Thyroid gland (tissue), 4 donors: ENCODE data around the gene SOX30. TPM values are rescaled to one million over a fixed set of nuclear protein-coding genes. Genes with fewer than 3 reads are reported as not detected.

Experiments used
- DNase-seq, 2 donors: peaks; one replicate each; pipeline ENCODE4 v3.0.0-alpha.2; 2019
- H3K27ac ChIP-seq, 3 donors: fragments of 200-600 bp; sonication (generic); 1 replicate in 2 of 3; 2 replicates in 1 of 3; pipeline ENCODE4 v1.5.1; 2016 to 2019; ENCODE audit warnings: mild to moderate bottlenecking in 1 of 3, moderate library complexity in 1 of 3
- H3K27me3 ChIP-seq: fragments of 200-600 bp; sonication (generic); one replicate; pipeline ENCODE4 v1.5.1; 2019
- H3K36me3 ChIP-seq, 2 donors: fragments of 200-600 bp; sonication (generic); one replicate each; pipeline ENCODE4 v1.5.1; 2016 to 2019
- H3K4me1 ChIP-seq, 2 donors: fragments of 200-600 bp; sonication (generic); one replicate each; pipeline ENCODE4 v1.5.1; 2017 to 2019
- H3K4me3 ChIP-seq, 3 donors: fragments of 200-600 bp; sonication (generic); replicated peaks in 1 of 3; 1 replicate in 2 of 3; 2 replicates in 1 of 3; pipeline ENCODE4 v1.5.1; 2016; ENCODE audit warnings: mild to moderate bottlenecking in 1 of 3
- H3K9me3 ChIP-seq: fragments of 200-600 bp; sonication (generic); one replicate; pipeline ENCODE4 v1.5.1; 2017
- CTCF ChIP-seq, 6 experiments: fragments of 200-600 bp in 3 of 6; fragments of 450-650 bp in 3 of 6; sonication (generic) in 3 of 6; IDR thresholded peaks; one replicate each; pipeline ENCODE4 v1.5.1; 2016 to 2019; ENCODE audit warnings: antibody characterized with exemption in 6 of 6, mild to moderate bottlenecking in 2 of 6, inconsistent platforms in 1 of 6, moderate library complexity in 1 of 6
- POLR2A ChIP-seq, 2 donors: fragments of 450-650 bp; IDR thresholded peaks; one replicate each; pipeline ENCODE4 v1.6.1; 2017; ENCODE audit warnings: antibody characterized with exemption in 2 of 2, mild to moderate bottlenecking in 2 of 2, moderate library complexity in 1 of 2
- WGBS, 2 donors: methylation state at CpG; one replicate each; pipeline ENCODE4 v1.1.5; 2017; 5-methylcytosine and 5-hydroxymethylcytosine counted together
- intact Hi-C: fragments of 100-400 bp; cut with DNase I; formaldehyde crosslinking; loops from one replicate; pipeline ENCODE4 v1.15.1; 2023
- total RNA-seq, 4 donors: library from RNA; depleted of rRNA; stranded (reverse); fragments of >200 nt; gene quantifications; one replicate each; pipeline ENCODE4 v1.2.3, GENCODE V29; 2016

The SOX30 gene
- total RNA-seq, 4 donors from 2014 or later = 0.11 to 0.27 TPM; not detected in 2

- TF ChIP-seq POLR2A (IDR thresholded peaks at IDR 0.05) (no peak), CTCF (IDR thresholded peaks at IDR 0.05) (no peak)
- H3K4me1 ChIP-seq = no peaks in the 10 kb centered on the region
- no peak for DNase-seq
- H3K4me3 ChIP-seq = no peak overlapping the region
- H3K9me3 ChIP-seq = no peaks in the 10 kb centered on the region
- no peaks in the 10 kb centered on the region for H3K36me3 ChIP-seq
- no peaks in the 10 kb centered on the region for H3K27me3 ChIP-seq
- H3K27ac ChIP-seq = no peak overlapping the region
- intact Hi-C loops = no loop called here
- WGBS, 2 donors = 82 to 89% methylated on average over 6 of the region's 6 CpGs
Measured at GRCh38 chr5:157593052-157593757, 59.0 kb downstream of the SOX30 start.

- no peak overlapping the region for H3K4me3 ChIP-seq
- WGBS, 2 donors = 66 to 70% methylated on average over 3 of the region's 3 CpGs
- DNase-seq = no peak
- H3K4me1 ChIP-seq = no peaks in the 10 kb centered on the region
- TF ChIP-seq CTCF (IDR thresholded peaks at IDR 0.05) (no peak), POLR2A (IDR thresholded peaks at IDR 0.05) (no peak)
- no peaks in the 10 kb centered on the region for H3K36me3 ChIP-seq
- H3K27me3 ChIP-seq = no peaks in the 10 kb centered on the region
- no peaks in the 10 kb centered on the region for H3K9me3 ChIP-seq
- intact Hi-C loops = no loop called here
- H3K27ac ChIP-seq = no peak overlapping the region
Measured at GRCh38 chr5:157592594-157592993, 59.6 kb downstream of the SOX30 start.

- Histone ChIP-seq H3K4me1 (no peaks in the 10 kb centered on the region), H3K27me3 (no peaks in the 10 kb centered on the region), H3K27ac (no peak overlapping the region), H3K4me3 (no peak overlapping the region), H3K9me3 (no peaks in the 10 kb centered on the region), H3K36me3 (no peaks in the 10 kb centered on the region)
- intact Hi-C loops = no loop called here
- no peak for DNase-seq
- TF ChIP-seq CTCF (IDR thresholded peaks at IDR 0.05) (no peak), POLR2A (IDR thresholded peaks at IDR 0.05) (no peak)
Measured at GRCh38 chr5:157590478-157590877, 61.8 kb downstream of the SOX30 start.

GRCh38 chr5:157584628-157585027, 67.6 kb downstream of the SOX30 start:
- DNase-seq = no peak
- Histone ChIP-seq H3K9me3 (no peaks in the 10 kb centered on the region), H3K4me3 (no peak overlapping the region), H3K27me3 (no peaks in the 10 kb centered on the region), H3K4me1 (no peaks in the 10 kb centered on the region), H3K36me3 (no peaks in the 10 kb centered on the region), H3K27ac (no peak overlapping the region)
- 88 to 89% methylated on average over 1 of the region's 1 CpG for WGBS, 2 donors
- intact Hi-C loops = no loop called here
- TF ChIP-seq POLR2A (IDR thresholded peaks at IDR 0.05) = no peak
- no peak for TF ChIP-seq CTCF (IDR thresholded peaks at IDR 0.05)

GRCh38 chr5:157582731-157583620, 69.3 kb downstream of the SOX30 start:
- H3K4me3 ChIP-seq = no peak overlapping the region
- H3K4me1 ChIP-seq = no peaks in the 10 kb centered on the region
- no peak overlapping the region for H3K27ac ChIP-seq
- intact Hi-C loops = no loop called here
- no peak for DNase-seq
- H3K27me3 ChIP-seq = no peaks in the 10 kb centered on the region
- H3K9me3 ChIP-seq = no peaks in the 10 kb centered on the region
- WGBS, 2 donors = 69 to 73% methylated on average over 10 of the region's 10 CpGs
- TF ChIP-seq CTCF (IDR thresholded peaks at IDR 0.05) (no peak), POLR2A (IDR thresholded peaks at IDR 0.05) (no peak)
- H3K36me3 ChIP-seq = no peaks in the 10 kb centered on the region
